KMS-11 (cell line): ENCODE results near the gene KLF2.
A peak's percentile ranks its signal among the peaks of the same experiment; 100 is the strongest.

ENCODE experiments used
- H2AFZ ChIP-seq: fragments of 200-600 bp; sonication (generic); 2 replicates; pipeline ENCODE4 v1.6.1; 2016; ENCODE audit warnings: antibody characterized with exemption, mixed run types, low read depth
- H3K27ac ChIP-seq: fragments of 200-600 bp; sonication (generic); 2 replicates; pipeline ENCODE4 v1.6.1; 2016; ENCODE audit warnings: mild to moderate bottlenecking, mixed run types
- H3K27me3 ChIP-seq: fragments of 200-600 bp; sonication (generic); 2 replicates; pipeline ENCODE4 v1.6.1; 2017; ENCODE audit warnings: mild to moderate bottlenecking, low read depth, mixed run types, moderate library complexity; ENCODE audit not compliant: insufficient read depth
- H3K36me3 ChIP-seq: fragments of 200-600 bp; sonication (generic); 2 replicates; pipeline ENCODE4 v1.6.1; 2017; ENCODE audit warnings: mild to moderate bottlenecking, mixed run types; ENCODE audit not compliant: insufficient read depth
- H3K4me1 ChIP-seq: fragments of 200-600 bp; sonication (generic); 2 replicates; pipeline ENCODE4 v1.6.1; 2016; ENCODE audit warnings: mild to moderate bottlenecking, low read depth, mixed run types; ENCODE audit not compliant: poor library complexity, severe bottlenecking
- H3K4me2 ChIP-seq: fragments of 200-600 bp; sonication (generic); 2 replicates; pipeline ENCODE4 v1.7.0; 2016; ENCODE audit warnings: mild to moderate bottlenecking, mixed run types
- H3K4me3 ChIP-seq: fragments of 200-600 bp; sonication (generic); IDR thresholded peaks from 2 replicates; pipeline ENCODE4 v1.6.1; 2017; ENCODE audit warnings: low read depth, low read length, mixed read lengths; ENCODE audit not compliant: insufficient read depth
- H3K79me2 ChIP-seq: fragments of 200-600 bp; sonication (generic); 2 replicates; pipeline ENCODE4 v1.6.1; 2016; ENCODE audit warnings: low read depth, mixed run types; ENCODE audit not compliant: insufficient read depth
- H3K9ac ChIP-seq: fragments of 200-600 bp; sonication (generic); 2 replicates; pipeline ENCODE4 v1.6.1; 2016; ENCODE audit warnings: mild to moderate bottlenecking, mixed run types
- H4K20me1 ChIP-seq: fragments of 200-600 bp; sonication (generic); 2 replicates; pipeline ENCODE4 v1.6.1; 2016; ENCODE audit warnings: mild to moderate bottlenecking, mixed run types; ENCODE audit not compliant: insufficient read depth
- CTCF ChIP-seq: fragments of 200-600 bp; sonication (generic); conservative IDR thresholded peaks from 2 replicates; pipeline ENCODE4 v1.6.1; 2017; ENCODE audit warnings: low read depth, mild to moderate bottlenecking, antibody characterized with exemption, low read length, moderate library complexity, mixed read lengths

The KLF2 gene

GRCh38 chr19:16369664-16370576, 45.3 kb downstream of the KLF2 start:
- H4K20me1 ChIP-seq, result no peaks in the 10 kb centered on the region
- H3K4me3 ChIP-seq, result no peak overlapping the region
- peak overlapping the region; percentile 92; the same call in 1 of the 2 replicates for H3K4me2 ChIP-seq
- no peaks in the 10 kb centered on the region for H3K27me3 ChIP-seq
- peaks cover 93% of the 10 kb centered on the region for H3K4me1 ChIP-seq
- H3K79me2 ChIP-seq, result no peaks in the 10 kb centered on the region
- TF ChIP-seq CTCF, result no peak
- H3K36me3 ChIP-seq, result no peaks in the 10 kb centered on the region
- peak overlapping the region; percentile 78; the same call in 1 of the 2 replicates for H3K27ac ChIP-seq
- H2AFZ ChIP-seq, result no peak overlapping the region
- H3K9ac ChIP-seq, result no peak overlapping the region

- Histone ChIP-seq H2AFZ (no peak overlapping the region), H3K9ac (no peak overlapping the region; the same call in 1 of the 2 replicates), H3K4me3 (no peak overlapping the region), H3K27me3 (no peaks in the 10 kb centered on the region), H3K4me2 (peak overlapping the region; percentile 92), H3K27ac (peak overlapping the region; percentile 78), H3K36me3 (no peaks in the 10 kb centered on the region), H4K20me1 (no peaks in the 10 kb centered on the region), H3K4me1 (peaks cover 84% of the 10 kb centered on the region), H3K79me2 (no peaks in the 10 kb centered on the region)
- no peak for TF ChIP-seq CTCF
Measured at GRCh38 chr19:16370641-16371391, 46.2 kb downstream of the KLF2 start.

- Histone ChIP-seq H3K27ac (peak overlapping the region; percentile 78), H2AFZ (no peak overlapping the region), H3K9ac (peak overlapping the region; percentile 14; the same call in 1 of the 2 replicates), H3K27me3 (no peaks in the 10 kb centered on the region), H3K4me3 (no peak overlapping the region), H4K20me1 (no peaks in the 10 kb centered on the region), H3K36me3 (no peaks in the 10 kb centered on the region), H3K79me2 (no peaks in the 10 kb centered on the region), H3K4me1 (peaks cover 78% of the 10 kb centered on the region), H3K4me2 (peak overlapping the region; percentile 92)
- no peak for TF ChIP-seq CTCF
Measured at GRCh38 chr19:16371540-16371986, 46.9 kb downstream of the KLF2 start.

- Histone ChIP-seq H3K79me2 (no peaks in the 10 kb centered on the region), H3K4me2 (peak overlapping the region; percentile 92), H3K4me3 (no peak overlapping the region), H3K9ac (peak overlapping the region; percentile 14; the same call in 1 of the 2 replicates), H3K27me3 (no peaks in the 10 kb centered on the region), H3K4me1 (peaks cover 72% of the 10 kb centered on the region), H2AFZ (no peak overlapping the region), H3K36me3 (no peaks in the 10 kb centered on the region), H3K27ac (peak overlapping the region; percentile 78), H4K20me1 (no peaks in the 10 kb centered on the region)
- TF ChIP-seq CTCF, result no peak
Measured at GRCh38 chr19:16372065-16372915, 47.7 kb downstream of the KLF2 start.
